Left lobe of liver (tissue), 2 donors: ENCODE results near the gene SYNGR1. TPM values are rescaled to one million over a fixed set of nuclear protein-coding genes. Genes with fewer than 3 reads are reported as not detected.
A peak's percentile ranks its signal among the peaks of the same experiment; 100 is the strongest.

ENCODE experiments used
- ATAC-seq: fragments of 200-7000 bp; cut with Tn5 transposase; one replicate; pipeline ENCODE4 v1.9.1; 2020; ENCODE audit warnings: mild to moderate bottlenecking, moderate library complexity
- DNase-seq: peaks from one replicate; pipeline ENCODE4 v3.0.0-alpha.2; 2020; ENCODE audit warnings: low spot score
- total RNA-seq: library from RNA; stranded (reverse); gene quantifications from one replicate; pipeline ENCODE4 v1.2.1, GENCODE V29; 2021
- donor health status: DM: no; HTN: no; CAD: no; lungs with moderate emphysema.
- donor health status: DM: no; HTN: yes; CAD: no.

SYNGR1 gene
- total RNA-seq = 2.9 TPM

- ATAC-seq = peak; percentile 48
- no peak for DNase-seq
These were observed at the start of gene SYNGR1 for GRCh38 chr22:39349967-39350726. SYNGR1 (plus strand) TSS chr22:39349991; CDS start chr22:39350011, 20 bp downstream.

- ATAC-seq (peak; percentile 15), DNase-seq (peak; percentile 64)
These were observed 49.5 kb upstream of the SYNGR1 start for GRCh38 chr22:39300186-39300830.

- no peak for DNase-seq
- no peak for ATAC-seq
These were observed 48.7 kb upstream of the SYNGR1 start for GRCh38 chr22:39301108-39301507.

- ATAC-seq = no peak
- no peak for DNase-seq
These were observed 47.9 kb upstream of the SYNGR1 start for GRCh38 chr22:39301926-39302325.

- ATAC-seq (no peak), DNase-seq (no peak)
These were observed 47.3 kb upstream of the SYNGR1 start for GRCh38 chr22:39302431-39302960.

GRCh38 chr22:39303358-39303757 lies 46.4 kb upstream of the SYNGR1 start:
- ATAC-seq = peak; percentile 49
- DNase-seq = peak; percentile 89

GRCh38 chr22:39303892-39304671 lies 45.7 kb upstream of the SYNGR1 start:
- peak; percentile 73 for DNase-seq
- peak; percentile 63 for ATAC-seq

GRCh38 chr22:39306456-39307361 lies 43.1 kb upstream of the SYNGR1 start:
- ATAC-seq (no peak), DNase-seq (no peak)

- no peak for ATAC-seq
- DNase-seq = no peak
These were observed 41.0 kb upstream of the SYNGR1 start for GRCh38 chr22:39308614-39309363.

GRCh38 chr22:39309364-39309861 lies 40.4 kb upstream of the SYNGR1 start:
- DNase-seq (no peak), ATAC-seq (no peak)

GRCh38 chr22:39309881-39310714 lies 39.7 kb upstream of the SYNGR1 start:
- DNase-seq (no peak), ATAC-seq (peak; percentile 3)

- DNase-seq = peak; percentile 51
- ATAC-seq = no peak
These were observed 38.0 kb upstream of the SYNGR1 start for GRCh38 chr22:39311592-39312400.

GRCh38 chr22:39312410-39312809 lies 37.4 kb upstream of the SYNGR1 start:
- no peak for ATAC-seq
- DNase-seq = no peak

- DNase-seq (no peak), ATAC-seq (no peak)
These were observed 36.4 kb upstream of the SYNGR1 start for GRCh38 chr22:39313258-39314001.

- no peak for ATAC-seq
- no peak for DNase-seq
These were observed 35.4 kb upstream of the SYNGR1 start for GRCh38 chr22:39314251-39314971.

- ATAC-seq (no peak), DNase-seq (no peak)
These were observed 34.4 kb upstream of the SYNGR1 start for GRCh38 chr22:39315389-39315788.
